RWPE2 (cell line): Measurements from ENCODE around the gene MDGA2.
"Not testable (repeated sequence)": the region's sequence is repeated elsewhere in the genome, so short reads cannot be mapped to it uniquely, and the experiment has no call there.

ENCODE experiments used
- ATAC-seq: fragments of 200-7000 bp; cut with Tn5 transposase; 3 replicates; pipeline ENCODE4 v1.9.1; 2021; ENCODE audit warnings: low read depth
- DNase-seq: peaks from one replicate; pipeline ENCODE4 v3.0.0-alpha.2; 2020; ENCODE audit warnings: low spot score
- H3K27ac ChIP-seq: fragments of 450-650 bp; 2 replicates; pipeline ENCODE4 v1.5.1; 2017; ENCODE audit warnings: mild to moderate bottlenecking; ENCODE audit not compliant: poor library complexity, severe bottlenecking
- H3K27me3 ChIP-seq: fragments of 250-450 bp; sonication (Bioruptor Pico); 2 replicates; pipeline ENCODE4 v1.5.1; 2021; ENCODE audit warnings: mild to moderate bottlenecking, moderate library complexity; ENCODE audit not compliant: insufficient read depth, poor library complexity, severe bottlenecking
- H3K36me3 ChIP-seq: fragments of 250-450 bp; sonication (Bioruptor Pico); 2 replicates; pipeline ENCODE4 v1.5.1; 2020; ENCODE audit warnings: low read depth, mild to moderate bottlenecking, moderate library complexity
- H3K4me1 ChIP-seq: fragments of 250-450 bp; sonication (Bioruptor Pico); 2 replicates; pipeline ENCODE4 v1.5.1; 2021; ENCODE audit warnings: mild to moderate bottlenecking, moderate library complexity; ENCODE audit not compliant: insufficient read depth, poor library complexity, severe bottlenecking
- H3K4me3 ChIP-seq: fragments of 250-450 bp; sonication (Bioruptor Pico); 2 replicates; pipeline ENCODE4 v1.5.1; 2021; ENCODE audit warnings: mild to moderate bottlenecking, moderate library complexity; ENCODE audit not compliant: severe bottlenecking
- H3K9me3 ChIP-seq: fragments of 250-450 bp; sonication (Bioruptor Pico); 2 replicates; pipeline ENCODE4 v1.5.1; 2021; ENCODE audit warnings: mild to moderate bottlenecking, moderate library complexity; ENCODE audit not compliant: severe bottlenecking
- CTCF ChIP-seq: fragments of 450-650 bp; IDR thresholded peaks from one replicate; pipeline ENCODE4 v1.5.1; 2017; ENCODE audit warnings: mild to moderate bottlenecking, moderate library complexity; ENCODE audit not compliant: poor library complexity, severe bottlenecking

MDGA2 gene

GRCh38 chr14:47252802-47253201 lies 422.6 kb downstream of the MDGA2 start:
- Histone ChIP-seq H3K27me3 (no peaks in the 10 kb centered on the region), H3K27ac (no peak overlapping the region), H3K4me3 (no peak overlapping the region), H3K4me1 (no peaks in the 10 kb centered on the region), H3K36me3 (no peaks in the 10 kb centered on the region), H3K9me3 (no peaks in the 10 kb centered on the region)
- TF ChIP-seq CTCF: no peak
- DNase-seq (no peak), ATAC-seq (no peak)

- Histone ChIP-seq H3K27ac (no peak overlapping the region), H3K9me3 (no peaks in the 10 kb centered on the region), H3K36me3 (no peaks in the 10 kb centered on the region), H3K4me3 (no peak overlapping the region), H3K27me3 (peaks cover 4% of the 10 kb centered on the region), H3K4me1 (no peaks in the 10 kb centered on the region)
- no peak for TF ChIP-seq CTCF
- ATAC-seq (peak; percentile 53; the same call in 1 of the 3 replicates), DNase-seq (no peak)
Measured at GRCh38 chr14:47246367-47246766, 429.0 kb downstream of the MDGA2 start.

- H3K27ac ChIP-seq, H3K9me3 ChIP-seq, H3K4me3 ChIP-seq, ATAC-seq, H3K27me3 ChIP-seq, H3K36me3 ChIP-seq, DNase-seq, H3K4me1 ChIP-seq: not testable (repeated sequence)
Measured at GRCh38 chr14:47242579-47242978, 432.8 kb downstream of the MDGA2 start.

GRCh38 chr14:47240748-47241437 lies 434.5 kb downstream of the MDGA2 start:
- ATAC-seq (0 out of 3 replicates have a peak, but pooled peaks have one; percentile 42), DNase-seq (no peak)
- Histone ChIP-seq H3K4me3 (no peak overlapping the region), H3K4me1 (no peaks in the 10 kb centered on the region), H3K9me3 (no peaks in the 10 kb centered on the region), H3K27me3 (peaks cover 4% of the 10 kb centered on the region), H3K27ac (no peak overlapping the region), H3K36me3 (no peaks in the 10 kb centered on the region)
- TF ChIP-seq CTCF: no peak

- H3K4me3 ChIP-seq: no peak overlapping the region
- H3K4me1 ChIP-seq: no peaks in the 10 kb centered on the region
- no peak for TF ChIP-seq CTCF
- no peak overlapping the region for H3K27ac ChIP-seq
- no peaks in the 10 kb centered on the region for H3K27me3 ChIP-seq
- DNase-seq: no peak
- H3K9me3 ChIP-seq: no peaks in the 10 kb centered on the region
- H3K36me3 ChIP-seq: no peaks in the 10 kb centered on the region
- ATAC-seq: no peak
Measured at GRCh38 chr14:47235619-47236018, 439.8 kb downstream of the MDGA2 start.
